Endothelial cell of umbilical vein (primary cell): Measurements from ENCODE around the gene COL5A3. TPM values are rescaled to one million over a fixed set of nuclear protein-coding genes. Genes with fewer than 3 reads are reported as not detected.

Experiments used
- BruUV-seq: library from RNA; stranded (reverse); fragments of 400-500 nt; replicated peaks from 2 replicates; lab custom pipeline; 2021; lab: Mats Ljungman, UMichigan
- CTCF ChIA-PET: fragments of 300-600, 350-600 bp; sonication (Branson Sonifier 250); formaldehyde crosslinking; loops from one replicate; lab custom pipeline; 2021; ENCODE audit warnings: antibody characterized with exemption, inconsistent platforms; lab: Charles Lee
- POLR2A ChIA-PET: fragments of 300-600, 350-600 bp; sonication (Branson Sonifier 250); formaldehyde crosslinking; loops from one replicate; lab custom pipeline; 2021; ENCODE audit warnings: antibody characterized with exemption, inconsistent platforms; lab: Charles Lee
- DNase-seq: peaks from one replicate; pipeline ENCODE4 v3.0.0-alpha.2; 2011; ENCODE audit warnings: low read depth, low spot score
- FAIRE-seq: peaks from 2 replicates; lab custom pipeline; 2011; peaks lifted over from hg19 to GRCh38; lab: Jason Lieb, UNC
- H2AFZ ChIP-seq: 2 replicates; pipeline ENCODE4 v1.6.0; 2012; ENCODE audit warnings: low read depth, low read length, control low read depth, inconsistent platforms
- H3K27ac ChIP-seq: 2 replicates; pipeline ENCODE4 v1.5.1; 2011; ENCODE audit warnings: low read depth, mild to moderate bottlenecking, control low read depth, low read length, moderate library complexity; ENCODE audit not compliant: insufficient read depth
- H3K27me3 ChIP-seq, 2 experiments: 2 replicates each; pipeline versions ENCODE4 v1.6.0 to v1.6.1; 2011; ENCODE audit warnings: low read length in 2 of 2, mixed read lengths in 1 of 2; ENCODE audit not compliant: control insufficient read depth in 2 of 2, insufficient read depth in 2 of 2
- H3K36me3 ChIP-seq, 2 experiments: 2 replicates in 1 of 2; 3 replicates in 1 of 2; pipeline ENCODE4 v1.5.1; 2011; ENCODE audit warnings: low read length in 2 of 2, mild to moderate bottlenecking in 1 of 2, moderate library complexity in 1 of 2; ENCODE audit not compliant: control insufficient read depth in 2 of 2, insufficient read depth in 2 of 2; ENCODE audit errors: extremely low read depth in 1 of 2
- H3K4me1 ChIP-seq: 3 replicates; pipeline ENCODE4 v1.5.1; 2011; ENCODE audit warnings: mild to moderate bottlenecking, low read length; ENCODE audit not compliant: control insufficient read depth, insufficient read depth; ENCODE audit errors: extremely low read depth
- H3K4me2 ChIP-seq: 2 replicates; pipeline ENCODE4 v1.6.1; 2011; ENCODE audit warnings: low read length, control low read depth, mixed read lengths; ENCODE audit not compliant: insufficient read depth
- H3K4me3 ChIP-seq, 3 experiments: fragments of 200-600 bp in 1 of 3; sonication (generic), shearing (Covaris generic) in 1 of 3; replicated peaks in 1 of 3; 2 replicates each; pipeline ENCODE4 v1.5.1; 2011 to 2016; ENCODE audit warnings: control low read depth in 3 of 3, low read length in 3 of 3, mild to moderate bottlenecking in 2 of 3, inconsistent platforms in 1 of 3, low read depth in 1 of 3, moderate library complexity in 1 of 3; ENCODE audit not compliant: insufficient read depth in 1 of 3
- H3K79me2 ChIP-seq: 2 replicates; pipeline ENCODE4 v1.6.0; 2012; ENCODE audit warnings: low read length, inconsistent platforms; ENCODE audit not compliant: control insufficient read depth, insufficient read depth
- H3K9ac ChIP-seq: replicated peaks from 2 replicates; pipeline ENCODE3; 2011; ENCODE audit warnings: low read length, control low read depth; ENCODE audit not compliant: insufficient read depth; ENCODE audit errors: extremely low read depth
- H3K9me1 ChIP-seq: replicated peaks from 3 replicates; pipeline ENCODE4 v1.6.0; 2011; ENCODE audit warnings: mild to moderate bottlenecking, low read length; ENCODE audit not compliant: control insufficient read depth, insufficient read depth; ENCODE audit errors: extremely low read depth
- H3K9me3 ChIP-seq: replicated peaks from 2 replicates; pipeline ENCODE4 v1.5.1; 2012; ENCODE audit warnings: low read length, inconsistent platforms; ENCODE audit not compliant: control insufficient read depth, insufficient read depth
- H4K20me1 ChIP-seq: replicated peaks from 2 replicates; pipeline ENCODE3; 2011; ENCODE audit warnings: mild to moderate bottlenecking, low read length; ENCODE audit not compliant: control insufficient read depth, insufficient read depth; ENCODE audit errors: extremely low read depth
- CTCF ChIP-seq, 2 donors: IDR thresholded peaks; 1 replicate in 1 of 2; 2 replicates in 1 of 2; pipeline ENCODE4 v1.5.1; 2011; ENCODE audit warnings: low read length in 2 of 2, mild to moderate bottlenecking in 2 of 2, moderate library complexity in 2 of 2, control low read depth in 1 of 2, inconsistent platforms in 1 of 2, low read depth in 1 of 2; ENCODE audit not compliant: insufficient read depth in 1 of 2; ENCODE audit errors: extremely low read depth in 1 of 2
- EZH2 ChIP-seq: IDR thresholded peaks from 2 replicates; pipeline ENCODE4 v1.6.1; 2012; ENCODE audit warnings: borderline replicate concordance, low read depth, mild to moderate bottlenecking, moderate library complexity, low read length, inconsistent platforms; ENCODE audit not compliant: severe bottlenecking
- FOS ChIP-seq: IDR thresholded peaks from 2 replicates; pipeline ENCODE4 v1.6.1; 2011; ENCODE audit warnings: mild to moderate bottlenecking, low read length, moderate library complexity, borderline replicate concordance; ENCODE audit not compliant: insufficient read depth
- GATA2 ChIP-seq: IDR thresholded peaks from 2 replicates; pipeline ENCODE4 v1.7.0; 2011; ENCODE audit warnings: low read depth, mild to moderate bottlenecking, moderate library complexity, mixed read lengths, low read length; ENCODE audit not compliant: insufficient read length, insufficient read depth
- JUN ChIP-seq: IDR thresholded peaks from 2 replicates; pipeline ENCODE4 v1.6.1; 2011; ENCODE audit warnings: borderline replicate concordance, low read depth; ENCODE audit not compliant: insufficient read length, insufficient read depth
- MAX ChIP-seq: IDR thresholded peaks from 2 replicates; pipeline ENCODE4 v1.6.1; 2011; ENCODE audit not compliant: insufficient read depth, insufficient read length
- MYC ChIP-seq: IDR thresholded peaks from one replicate; pipeline ENCODE4 v1.6.1; 2011; ENCODE audit warnings: mild to moderate bottlenecking, low read depth, low read length
- POLR2A ChIP-seq: IDR thresholded peaks from 2 replicates; pipeline ENCODE4 v1.6.1; 2012; ENCODE audit warnings: low read depth, mild to moderate bottlenecking, control low read depth, low read length
- POLR2AphosphoS5 ChIP-seq: IDR thresholded peaks from 2 replicates; pipeline ENCODE4 v1.6.1; 2012; ENCODE audit warnings: low read depth, mild to moderate bottlenecking, control low read depth, low read length, moderate library complexity; ENCODE audit not compliant: insufficient read depth
- dilution Hi-C: fragments of 300-500 bp; cut with MboI; formaldehyde crosslinking; loops from one replicate; pipeline ENCODE4 v1.15.0; 2019; ENCODE audit warnings: low sequenced_read_pairs; ENCODE audit not compliant: extremely low pct_ligation_motif_present
- intact Hi-C: fragments of 100-400 bp; cut with micrococcal nuclease; formaldehyde crosslinking; loops from one replicate; pipeline ENCODE4 v1.10.0; 2022
- polyA plus RNA-seq, 4 experiments: library from polyadenylated mRNA; depleted of rRNA in 3 of 4; stranded (reverse) in 3 of 4; unstranded in 1 of 4; fragments of >200 nt; gene quantifications; 2 replicates each; pipeline versions ENCODE4 v1.2.1 to v1.2.3, GENCODE V29; 2011 to 2012; ENCODE audit warnings: missing spikeins in 1 of 4
- total RNA-seq: library from RNA; stranded (reverse); gene quantifications from 2 replicates; pipeline ENCODE4 v1.2.3, GENCODE V29; 2021

The COL5A3 gene
- total and polyA plus RNA-seq, 2 donors (not counting 3 experiments of a cell fraction or from before 2014, with no cell fraction given): not detected

GRCh38 chr19:10006752-10007323, 3.5 kb downstream of the COL5A3 start:
- ChIA-PET POLR2A (no interaction called here), CTCF (interaction anchor here (1.2 kb wide), 1 partner anchor 9 kb away, joined by 4 read pairs; no protein-coding TSS in a partner anchor)
- intact Hi-C loops (no loop called here), dilution Hi-C loops (no loop called here)
- FAIRE-seq (no peak), DNase-seq (no peak)
- peaks cover 4% of the 10 kb centered on the region for H3K4me1 ChIP-seq
- TF ChIP-seq EZH2 (no peak), POLR2A (no peak), MYC (no peak), JUN (no peak), GATA2 (no peak), MAX (no peak), CTCF (IDR thresholded peaks at IDR 0.05; ENCODE audit: extremely low read depth in 1 of 2, insufficient read depth in 1 of 2, low read depth in 1 of 2, low read length in 2 of 2) (no peak), FOS (no peak), POLR2AphosphoS5 (no peak)
- no peaks in the 10 kb centered on the region for H3K9me1 ChIP-seq
- no peaks in the 10 kb centered on the region for H4K20me1 ChIP-seq
- no peak overlapping the region for H3K4me3 ChIP-seq
- H2AFZ ChIP-seq: no peak overlapping the region
- H3K27ac ChIP-seq: no peak overlapping the region
- no peak overlapping the region for H3K9ac ChIP-seq
- no peaks in the 10 kb centered on the region for H3K36me3 ChIP-seq
- no peaks in the 10 kb centered on the region for H3K79me2 ChIP-seq
- no peak overlapping the region for H3K4me2 ChIP-seq
- H3K9me3 ChIP-seq: no peaks in the 10 kb centered on the region
- H3K27me3 ChIP-seq: peaks cover 2 to 3% of the 10 kb centered on the region in 2 experiments
- BruUV-seq: no TSS peak
